H1 (cell line): ENCODE measurements around the gene LRP5.

Experiments used
- ATF2 ChIP-seq: IDR thresholded peaks from 2 replicates; pipeline ENCODE4 v1.6.1; 2012; ENCODE audit warnings: low read length, inconsistent platforms
- CHD1 ChIP-seq: IDR thresholded peaks from 2 replicates; pipeline ENCODE4 v1.6.1; 2012; ENCODE audit warnings: low read depth, low read length, improper control_type of control experiment
- CTCF ChIP-seq, 3 experiments: IDR thresholded peaks; 1 replicate in 2 of 3; 2 replicates in 1 of 3; pipeline versions ENCODE4 v1.5.1 to v1.6.1; 2011; ENCODE audit warnings: low read length in 3 of 3, mild to moderate bottlenecking in 3 of 3, inconsistent platforms in 2 of 3, low read depth in 1 of 3, moderate library complexity in 1 of 3; ENCODE audit not compliant: insufficient read depth in 1 of 3; ENCODE audit errors: control extremely low read depth in 1 of 3
- EP300 ChIP-seq, 2 experiments: IDR thresholded peaks; 1 replicate in 1 of 2; 2 replicates in 1 of 2; pipeline ENCODE4 v1.6.1; 2011 to 2012; ENCODE audit warnings: low read depth in 2 of 2, low read length in 2 of 2, mild to moderate bottlenecking in 2 of 2, borderline replicate concordance in 1 of 2, inconsistent platforms in 1 of 2, moderate library complexity in 1 of 2
- FOSL1 ChIP-seq: IDR thresholded peaks from 2 replicates; pipeline ENCODE4 v1.6.1; 2011; ENCODE audit warnings: mild to moderate bottlenecking, low read depth, low read length, moderate library complexity; ENCODE audit not compliant: insufficient read depth
- GABPA ChIP-seq: IDR thresholded peaks from 2 replicates; pipeline ENCODE4 v1.6.1; 2011; ENCODE audit warnings: mild to moderate bottlenecking, low read length, moderate library complexity, borderline replicate concordance; ENCODE audit not compliant: insufficient read depth
- HDAC6 ChIP-seq: IDR thresholded peaks from one replicate; pipeline ENCODE4 v1.7.1; 2012; ENCODE audit warnings: low read depth, mild to moderate bottlenecking, inconsistent platforms, low read length, moderate library complexity
- MAX ChIP-seq: IDR thresholded peaks from 2 replicates; pipeline ENCODE4 v1.6.1; 2012; ENCODE audit warnings: inconsistent platforms
- POLR2A ChIP-seq, 2 experiments: IDR thresholded peaks; 1 replicate in 1 of 2; 2 replicates in 1 of 2; pipeline ENCODE4 v1.6.1; 2011; ENCODE audit warnings: low read depth in 2 of 2, low read length in 2 of 2, mild to moderate bottlenecking in 2 of 2; ENCODE audit errors: control extremely low read depth in 1 of 2
- SUZ12 ChIP-seq: fragments of 200-600 bp; sonication (generic); IDR thresholded peaks from 2 replicates; pipeline ENCODE4 v1.6.1; 2012; ENCODE audit warnings: mild to moderate bottlenecking, inconsistent platforms, low read length, moderate library complexity, mixed read lengths
- TCF12 ChIP-seq: IDR thresholded peaks from 2 replicates; pipeline ENCODE4 v1.6.1; 2011; ENCODE audit warnings: low read depth, mild to moderate bottlenecking, low read length
- ZNF274 ChIP-seq: IDR thresholded peaks from 2 replicates; pipeline ENCODE4 v1.7.0; 2012; ENCODE audit warnings: low read length, borderline replicate concordance; ENCODE audit errors: extremely low read depth

DNA sequence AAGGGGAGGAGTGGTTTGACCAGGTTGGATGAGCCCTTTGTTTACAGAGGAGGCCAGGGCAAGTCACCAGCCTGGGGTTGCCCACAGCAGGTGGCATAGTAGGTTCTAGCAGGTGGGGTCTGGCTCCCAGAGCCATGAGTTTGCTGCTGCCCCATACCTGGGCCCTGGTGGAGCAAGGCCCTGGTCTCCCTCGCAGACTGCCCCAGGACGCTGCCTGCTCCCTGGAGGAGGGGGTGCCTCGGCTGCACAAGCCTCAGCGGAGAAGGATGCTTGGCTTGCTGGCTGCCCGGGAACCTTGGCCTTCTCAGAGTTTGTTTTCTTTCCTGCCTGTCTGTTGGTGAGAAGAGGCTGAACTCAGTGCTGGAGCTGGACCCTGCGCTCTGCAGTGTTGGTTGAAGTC, 54.9 kb downstream of the LRP5 start:
- TF ChIP-seq HDAC6 (no peak), MAX (no peak), CHD1 (no peak), ZNF274 (no peak), TCF12 (no peak), CTCF (IDR thresholded peaks at IDR 0.05; ENCODE audit: control extremely low read depth in 1 of 3, insufficient read depth in 1 of 3, low read depth in 1 of 3, low read length in 3 of 3) (no peak), FOSL1 (no peak), SUZ12 (no peak), EP300 (IDR thresholded peaks at IDR 0.05; ENCODE audit: borderline replicate concordance in 1 of 2, low read depth in 2 of 2, low read length in 2 of 2) (no peak), GABPA (no peak), ATF2 (no peak), POLR2A (IDR thresholded peaks at IDR 0.05; ENCODE audit: control extremely low read depth in 1 of 2, low read depth in 2 of 2, low read length in 2 of 2) (no peak)
